Liver (tissue), 9 donors: ENCODE measurements around the gene MARCHF7. TPM values are rescaled to one million over a fixed set of nuclear protein-coding genes. Genes with fewer than 3 reads are reported as not detected.

Experiments
- DNase-seq: peaks from one replicate; pipeline ENCODE4 v3.0.0-alpha.2; 2017; ENCODE audit warnings: low spot score
- H3K27ac ChIP-seq, 2 donors: one replicate each; pipeline ENCODE4 v1.7.0; 2013; ENCODE audit warnings: inconsistent platforms in 2 of 2, low read length in 2 of 2, control low read depth in 1 of 2, low read depth in 1 of 2, mild to moderate bottlenecking in 1 of 2
- H3K27me3 ChIP-seq, 4 donors: one replicate each; pipeline versions ENCODE4 v1.6.1 to v1.7.0; 2013; ENCODE audit warnings: low read length in 3 of 4, inconsistent platforms in 1 of 4, mild to moderate bottlenecking in 1 of 4, moderate library complexity in 1 of 4; ENCODE audit not compliant: control insufficient read depth in 4 of 4, insufficient read depth in 4 of 4
- H3K36me3 ChIP-seq, 4 donors: one replicate each; pipeline versions ENCODE4 v1.6.1 to v1.7.0; 2013; ENCODE audit warnings: low read length in 3 of 4, mild to moderate bottlenecking in 3 of 4, low read depth in 1 of 4, moderate library complexity in 1 of 4; ENCODE audit not compliant: control insufficient read depth in 4 of 4, insufficient read depth in 3 of 4
- H3K4me1 ChIP-seq, 4 donors: one replicate each; pipeline versions ENCODE4 v1.6.1 to v1.7.0; 2013; ENCODE audit warnings: low read length in 3 of 4, mild to moderate bottlenecking in 3 of 4, moderate library complexity in 1 of 4; ENCODE audit not compliant: control insufficient read depth in 4 of 4, insufficient read depth in 4 of 4
- H3K4me3 ChIP-seq, 3 donors: one replicate each; pipeline versions ENCODE4 v1.6.1 to v1.7.0; 2013; ENCODE audit warnings: low read length in 3 of 3, control low read depth in 1 of 3, low read depth in 1 of 3, mild to moderate bottlenecking in 1 of 3
- H3K9ac ChIP-seq, 2 donors: one replicate each; pipeline ENCODE4 v1.7.0; 2013; ENCODE audit warnings: low read length in 2 of 2, mild to moderate bottlenecking in 2 of 2, moderate library complexity in 2 of 2, control low read depth in 1 of 2, low read depth in 1 of 2
- H3K9me3 ChIP-seq, 4 donors: one replicate each; pipeline versions ENCODE4 v1.6.1 to v1.7.0; 2013; ENCODE audit warnings: low read length in 3 of 4; ENCODE audit not compliant: control insufficient read depth in 4 of 4
- EGR1 ChIP-seq, 2 donors: IDR thresholded peaks; 2 replicates each; pipeline ENCODE4 v1.6.1; 2016 to 2018; ENCODE audit warnings: antibody characterized with exemption in 2 of 2, low read depth in 2 of 2
- FOXA1 ChIP-seq: IDR thresholded peaks from 2 replicates; pipeline ENCODE4 v1.6.1; 2016; ENCODE audit warnings: antibody characterized with exemption
- FOXA2 ChIP-seq: IDR thresholded peaks from 2 replicates; pipeline ENCODE4 v1.6.1; 2016; ENCODE audit warnings: antibody characterized with exemption
- GABPA ChIP-seq, 2 donors: IDR thresholded peaks in 1 of 2; conservative IDR thresholded peaks in 1 of 2; 2 replicates each; pipeline ENCODE4 v1.6.1; 2016; ENCODE audit warnings: antibody characterized with exemption in 2 of 2, mild to moderate bottlenecking in 1 of 2, moderate library complexity in 1 of 2
- HNF4A ChIP-seq, 2 donors: conservative IDR thresholded peaks; 2 replicates each; pipeline ENCODE4 v1.6.1; 2016; ENCODE audit warnings: antibody characterized with exemption in 2 of 2, mild to moderate bottlenecking in 2 of 2
- HNF4G ChIP-seq: IDR thresholded peaks from 2 replicates; pipeline ENCODE4 v1.6.1; 2016; ENCODE audit warnings: antibody characterized with exemption
- JUND ChIP-seq, 2 donors: IDR thresholded peaks; 2 replicates each; pipeline ENCODE4 v1.6.1; 2016; ENCODE audit warnings: antibody characterized with exemption in 2 of 2
- NR2F2 ChIP-seq: IDR thresholded peaks from 2 replicates; pipeline ENCODE4 v1.6.1; 2016; ENCODE audit warnings: antibody characterized with exemption
- RAD21 ChIP-seq, 2 donors: IDR thresholded peaks; 2 replicates each; pipeline ENCODE4 v1.6.1; 2016; ENCODE audit warnings: antibody characterized with exemption in 2 of 2, mild to moderate bottlenecking in 2 of 2
- RXRA ChIP-seq, 2 donors: IDR thresholded peaks; 2 replicates each; pipeline ENCODE4 v1.6.1; 2017 to 2018; ENCODE audit warnings: antibody characterized with exemption in 2 of 2, mild to moderate bottlenecking in 1 of 2
- SP1 ChIP-seq: IDR thresholded peaks from 2 replicates; pipeline ENCODE4 v1.6.1; 2018; ENCODE audit warnings: antibody characterized with exemption, mild to moderate bottlenecking
- TAF1 ChIP-seq: conservative IDR thresholded peaks from 2 replicates; pipeline ENCODE4 v1.6.1; 2016; ENCODE audit warnings: antibody characterized with exemption, mild to moderate bottlenecking
- YY1 ChIP-seq: IDR thresholded peaks from 2 replicates; pipeline ENCODE4 v1.6.1; 2016; ENCODE audit warnings: antibody characterized with exemption, mild to moderate bottlenecking
- WGBS: extraction: QIAGEN DNeasy Blood & Tissue Kit; methylation state at CpG from one replicate; pipeline ENCODE4 v1.1.7; 2013; 5-methylcytosine and 5-hydroxymethylcytosine counted together
- polyA plus RNA-seq, 2 donors: library from polyadenylated mRNA; stranded (reverse) in 1 of 2; unstranded in 1 of 2; fragments of 200-250 nt in 1 of 2; fragments of >200 nt in 1 of 2; fragmentation: Nextera tagmentation in 1 of 2; extraction: Ambion mirVana in 1 of 2; gene quantifications; one replicate each; pipeline versions ENCODE4 v1.2.1 to v1.2.3, GENCODE V29; 2013 to 2015
- total RNA-seq, 2 donors: library from RNA; depleted of rRNA; stranded (reverse); fragments of >200 nt; gene quantifications; one replicate each; pipeline ENCODE4 v1.2.3, GENCODE V29; 2014
- TF ChIP-seq, protein P1 (sequence below): IDR thresholded peaks from 2 replicates; pipeline ENCODE4 v1.6.1; 2016; ENCODE audit warnings: antibody characterized with exemption, mild to moderate bottlenecking
- TF ChIP-seq, protein P2 (sequence below): IDR thresholded peaks from 2 replicates; pipeline ENCODE4 v1.6.1; 2016; ENCODE audit warnings: antibody characterized with exemption
- TF ChIP-seq, protein P3 (sequence below): IDR thresholded peaks from 2 replicates; pipeline ENCODE4 v1.6.1; 2016; ENCODE audit warnings: antibody characterized with exemption
- TF ChIP-seq, protein P4 (sequence below): fragments of 150-350 bp; IDR thresholded peaks from 2 replicates; pipeline ENCODE4 v1.5.1; 2017; ENCODE audit warnings: improper control_type of control experiment, low read depth, low read length; ENCODE audit not compliant: missing input control
- donor health status: healthy.
- donor health status: healthy.
- donor health status: healthy.
- donor health status: healthy.
- donor health status: healthy.

MARCHF7 gene
- total and polyA plus RNA-seq, 4 donors, result 16.9 to 57.6 (median 37.5) TPM

DNA sequence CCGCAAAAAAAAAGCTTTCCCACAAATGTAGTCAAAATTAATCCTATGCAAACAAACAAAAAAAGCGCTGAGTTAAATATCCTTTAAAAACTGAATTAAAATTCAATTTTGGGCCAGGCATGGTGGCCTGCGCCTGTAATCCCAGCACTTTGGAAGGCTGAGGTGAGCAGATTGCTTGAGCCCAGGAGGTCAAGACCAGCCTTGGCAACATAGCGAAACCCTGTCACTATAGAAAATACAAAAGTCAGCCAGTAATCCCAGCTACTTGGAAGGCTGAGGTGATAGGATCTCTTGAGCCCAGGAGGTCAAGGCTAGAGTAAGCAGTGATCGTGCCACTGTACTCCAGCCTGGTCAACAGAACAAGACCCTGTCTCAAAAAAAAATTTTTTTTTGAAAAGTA lies 8.8 kb upstream of the MARCHF7 start:
- peaks cover 0 to 3% (median under 1%) of the 10 kb centered on the region in 4 donors for H3K36me3 ChIP-seq
- H3K27me3 ChIP-seq, result no peaks in the 10 kb centered on the region
- H3K9ac ChIP-seq, result no peak overlapping the region
- TF ChIP-seq, protein P1, sequence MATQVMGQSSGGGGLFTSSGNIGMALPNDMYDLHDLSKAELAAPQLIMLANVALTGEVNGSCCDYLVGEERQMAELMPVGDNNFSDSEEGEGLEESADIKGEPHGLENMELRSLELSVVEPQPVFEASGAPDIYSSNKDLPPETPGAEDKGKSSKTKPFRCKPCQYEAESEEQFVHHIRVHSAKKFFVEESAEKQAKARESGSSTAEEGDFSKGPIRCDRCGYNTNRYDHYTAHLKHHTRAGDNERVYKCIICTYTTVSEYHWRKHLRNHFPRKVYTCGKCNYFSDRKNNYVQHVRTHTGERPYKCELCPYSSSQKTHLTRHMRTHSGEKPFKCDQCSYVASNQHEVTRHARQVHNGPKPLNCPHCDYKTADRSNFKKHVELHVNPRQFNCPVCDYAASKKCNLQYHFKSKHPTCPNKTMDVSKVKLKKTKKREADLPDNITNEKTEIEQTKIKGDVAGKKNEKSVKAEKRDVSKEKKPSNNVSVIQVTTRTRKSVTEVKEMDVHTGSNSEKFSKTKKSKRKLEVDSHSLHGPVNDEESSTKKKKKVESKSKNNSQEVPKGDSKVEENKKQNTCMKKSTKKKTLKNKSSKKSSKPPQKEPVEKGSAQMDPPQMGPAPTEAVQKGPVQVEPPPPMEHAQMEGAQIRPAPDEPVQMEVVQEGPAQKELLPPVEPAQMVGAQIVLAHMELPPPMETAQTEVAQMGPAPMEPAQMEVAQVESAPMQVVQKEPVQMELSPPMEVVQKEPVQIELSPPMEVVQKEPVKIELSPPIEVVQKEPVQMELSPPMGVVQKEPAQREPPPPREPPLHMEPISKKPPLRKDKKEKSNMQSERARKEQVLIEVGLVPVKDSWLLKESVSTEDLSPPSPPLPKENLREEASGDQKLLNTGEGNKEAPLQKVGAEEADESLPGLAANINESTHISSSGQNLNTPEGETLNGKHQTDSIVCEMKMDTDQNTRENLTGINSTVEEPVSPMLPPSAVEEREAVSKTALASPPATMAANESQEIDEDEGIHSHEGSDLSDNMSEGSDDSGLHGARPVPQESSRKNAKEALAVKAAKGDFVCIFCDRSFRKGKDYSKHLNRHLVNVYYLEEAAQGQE, result no peak
- TF ChIP-seq FOXA2 (no peak), HNF4A (conservative IDR thresholded peaks at IDR 0.05) (no peak), GABPA (IDR thresholded peaks at IDR 0.05 in 1 of 2, conservative IDR thresholded peaks at IDR 0.05 in 1 of 2) (no peak), RXRA (IDR thresholded peaks at IDR 0.05) (no peak), TAF1 (no peak), FOXA1 (no peak), SP1 (no peak), RAD21 (IDR thresholded peaks at IDR 0.05) (no peak), HNF4G (no peak), YY1 (no peak), NR2F2 (no peak)
- TF ChIP-seq, protein P2, sequence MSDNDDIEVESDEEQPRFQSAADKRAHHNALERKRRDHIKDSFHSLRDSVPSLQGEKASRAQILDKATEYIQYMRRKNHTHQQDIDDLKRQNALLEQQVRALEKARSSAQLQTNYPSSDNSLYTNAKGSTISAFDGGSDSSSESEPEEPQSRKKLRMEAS, result no peak
- TF ChIP-seq, protein P3, sequence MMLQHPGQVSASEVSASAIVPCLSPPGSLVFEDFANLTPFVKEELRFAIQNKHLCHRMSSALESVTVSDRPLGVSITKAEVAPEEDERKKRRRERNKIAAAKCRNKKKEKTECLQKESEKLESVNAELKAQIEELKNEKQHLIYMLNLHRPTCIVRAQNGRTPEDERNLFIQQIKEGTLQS, result no peak
- TF ChIP-seq, protein P4, sequence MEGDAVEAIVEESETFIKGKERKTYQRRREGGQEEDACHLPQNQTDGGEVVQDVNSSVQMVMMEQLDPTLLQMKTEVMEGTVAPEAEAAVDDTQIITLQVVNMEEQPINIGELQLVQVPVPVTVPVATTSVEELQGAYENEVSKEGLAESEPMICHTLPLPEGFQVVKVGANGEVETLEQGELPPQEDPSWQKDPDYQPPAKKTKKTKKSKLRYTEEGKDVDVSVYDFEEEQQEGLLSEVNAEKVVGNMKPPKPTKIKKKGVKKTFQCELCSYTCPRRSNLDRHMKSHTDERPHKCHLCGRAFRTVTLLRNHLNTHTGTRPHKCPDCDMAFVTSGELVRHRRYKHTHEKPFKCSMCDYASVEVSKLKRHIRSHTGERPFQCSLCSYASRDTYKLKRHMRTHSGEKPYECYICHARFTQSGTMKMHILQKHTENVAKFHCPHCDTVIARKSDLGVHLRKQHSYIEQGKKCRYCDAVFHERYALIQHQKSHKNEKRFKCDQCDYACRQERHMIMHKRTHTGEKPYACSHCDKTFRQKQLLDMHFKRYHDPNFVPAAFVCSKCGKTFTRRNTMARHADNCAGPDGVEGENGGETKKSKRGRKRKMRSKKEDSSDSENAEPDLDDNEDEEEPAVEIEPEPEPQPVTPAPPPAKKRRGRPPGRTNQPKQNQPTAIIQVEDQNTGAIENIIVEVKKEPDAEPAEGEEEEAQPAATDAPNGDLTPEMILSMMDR, result no peak
- no peak overlapping the region for H3K4me3 ChIP-seq
- DNase-seq, result no peak
- no peaks in the 10 kb centered on the region for H3K9me3 ChIP-seq
- H3K27ac ChIP-seq, result no peak overlapping the region
- H3K4me1 ChIP-seq, result peaks cover 0 to 8% (median 3%) of the 10 kb centered on the region in 4 donors
- 96% methylated on average over 5 of the region's 5 CpGs for WGBS

DNA sequence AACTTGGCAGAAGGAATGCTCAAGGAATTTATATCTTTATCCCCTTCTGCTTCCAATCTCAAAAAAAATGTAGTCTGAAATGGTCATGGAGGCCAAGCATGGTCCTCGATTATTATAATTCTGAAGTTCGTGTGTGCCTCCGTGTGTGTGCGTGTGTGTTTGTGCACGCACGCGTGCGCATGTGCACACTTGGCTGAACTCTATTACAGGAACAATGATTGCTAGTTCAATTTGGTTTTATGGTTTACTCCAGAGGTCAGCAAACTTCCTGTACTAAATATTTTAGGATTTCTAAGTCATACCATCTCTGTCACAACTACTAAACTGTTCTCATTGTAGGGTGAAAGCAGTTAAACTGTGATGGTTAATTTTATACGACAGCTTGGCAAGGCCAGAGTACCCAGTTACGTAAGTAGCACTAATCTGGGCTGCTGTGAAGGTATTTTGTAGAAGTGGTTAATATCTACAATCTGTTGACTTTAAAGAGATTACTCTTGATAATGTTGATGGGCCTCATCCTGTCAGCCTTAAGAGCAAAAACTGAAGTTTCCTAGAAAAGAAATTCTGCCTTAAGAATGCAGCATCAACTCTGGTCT lies 5.8 kb upstream of the MARCHF7 start:
- peaks cover 0 to 16% (median 6%) of the 10 kb centered on the region in 4 donors for H3K4me1 ChIP-seq
- H3K9ac ChIP-seq, result no peak overlapping the region
- no peak for DNase-seq
- no peaks in the 10 kb centered on the region for H3K36me3 ChIP-seq
- WGBS, result 50% methylated on average over 10 of the region's 10 CpGs
- no peaks in the 10 kb centered on the region for H3K9me3 ChIP-seq
- H3K27me3 ChIP-seq, result no peaks in the 10 kb centered on the region
- no peak for TF ChIP-seq HNF4A (conservative IDR thresholded peaks at IDR 0.05)
- TF ChIP-seq JUND (IDR thresholded peaks at IDR 0.05), result no peak
- no peak for TF ChIP-seq SP1
- no peak for TF ChIP-seq NR2F2
- peak in 1 of 2 donors; percentile 70 for TF ChIP-seq RXRA (IDR thresholded peaks at IDR 0.05)
- TF ChIP-seq, protein P2, result no peak
- no peak for TF ChIP-seq EGR1 (IDR thresholded peaks at IDR 0.05; ENCODE audit: low read depth in 2 of 2)
- H3K4me3 ChIP-seq, result peak overlapping the region; percentile 6 to 56 (median 22)
- peak overlapping the region; percentile 4 to 13 for H3K27ac ChIP-seq
